CD14-positive monocyte (primary cell): ENCODE measurements around the gene CTNNA3. TPM values are rescaled to one million over a fixed set of nuclear protein-coding genes. Genes with fewer than 3 reads are reported as not detected.

Source experiments
- DNase-seq, 3 donors: peaks; one replicate each; pipeline ENCODE4 v3.0.0-alpha.2; 2011 to 2022
- H2AFZ ChIP-seq: 2 replicates; pipeline ENCODE4 v1.6.0; 2012; ENCODE audit warnings: mild to moderate bottlenecking, low read depth, low read length, inconsistent platforms; ENCODE audit not compliant: insufficient read depth, poor library complexity, severe bottlenecking
- H3K27ac ChIP-seq, 2 donors: 1 replicate in 1 of 2; 2 replicates in 1 of 2; pipeline ENCODE4 v1.5.1; 2012 to 2013; ENCODE audit warnings: low read length in 2 of 2, control low read depth in 1 of 2, inconsistent platforms in 1 of 2, low read depth in 1 of 2, mild to moderate bottlenecking in 1 of 2
- H3K27me3 ChIP-seq, 2 donors: one replicate each; pipeline versions ENCODE4 v1.6.0 to v1.6.1; 2011 to 2013; ENCODE audit warnings: low read length in 2 of 2; ENCODE audit not compliant: control insufficient read depth in 2 of 2, insufficient read depth in 2 of 2
- H3K36me3 ChIP-seq, 2 donors: replicated peaks in 1 of 2; 1 replicate in 1 of 2; 2 replicates in 1 of 2; pipeline versions ENCODE4 v1.5.1 to v1.6.1; 2012 to 2013; ENCODE audit warnings: low read length in 2 of 2, control low read depth in 1 of 2, inconsistent platforms in 1 of 2, mild to moderate bottlenecking in 1 of 2; ENCODE audit not compliant: insufficient read depth in 2 of 2, control insufficient read depth in 1 of 2
- H3K4me1 ChIP-seq, 2 donors: 1 replicate in 1 of 2; 2 replicates in 1 of 2; pipeline versions ENCODE4 v1.5.1 to v1.6.1; 2012 to 2013; ENCODE audit warnings: low read length in 2 of 2, control low read depth in 1 of 2, inconsistent platforms in 1 of 2, mild to moderate bottlenecking in 1 of 2, moderate library complexity in 1 of 2; ENCODE audit not compliant: insufficient read depth in 2 of 2, control insufficient read depth in 1 of 2
- H3K4me2 ChIP-seq: replicated peaks from 2 replicates; pipeline ENCODE3; 2012; ENCODE audit warnings: low read length, moderate library complexity, mild to moderate bottlenecking; ENCODE audit not compliant: poor library complexity, severe bottlenecking; ENCODE audit errors: extremely low read depth
- H3K4me3 ChIP-seq, 3 experiments: fragments of 200-600 bp in 1 of 3; sonication (generic) in 1 of 3; replicated peaks in 1 of 3; 1 replicate in 2 of 3; 2 replicates in 1 of 3; pipeline ENCODE4 v1.5.1; 2011 to 2013; ENCODE audit warnings: low read length in 3 of 3, mild to moderate bottlenecking in 3 of 3, control low read depth in 2 of 3, low read depth in 2 of 3, inconsistent platforms in 1 of 3, moderate library complexity in 1 of 3
- H3K79me2 ChIP-seq: 2 replicates; pipeline ENCODE4 v1.6.0; 2012; ENCODE audit warnings: mild to moderate bottlenecking, control low read depth, inconsistent platforms, low read length, moderate library complexity; ENCODE audit not compliant: insufficient read depth
- H3K9ac ChIP-seq: 2 replicates; pipeline ENCODE4 v1.6.0; 2017; ENCODE audit warnings: low read length, mild to moderate bottlenecking; ENCODE audit not compliant: insufficient read depth, poor library complexity, severe bottlenecking
- H3K9me3 ChIP-seq, 2 donors: replicated peaks in 1 of 2; 1 replicate in 1 of 2; 2 replicates in 1 of 2; pipeline versions ENCODE4 v1.5.1 to v1.6.1; 2012 to 2013; ENCODE audit warnings: low read length in 2 of 2, control low read depth in 1 of 2; ENCODE audit not compliant: control insufficient read depth in 1 of 2, insufficient read depth in 1 of 2
- H4K20me1 ChIP-seq: 2 replicates; pipeline ENCODE4 v1.6.0; 2012; ENCODE audit warnings: mild to moderate bottlenecking, low read length, control low read depth, moderate library complexity; ENCODE audit not compliant: insufficient read depth
- H3K27ac Mint-ChIP-seq, 7 donors: one replicate each; pipeline ENCODE4 v1.8.0; 2020; ENCODE audit warnings: mild to moderate bottlenecking in 7 of 7, mixed read lengths in 7 of 7, moderate library complexity in 6 of 7, inconsistent platforms in 2 of 7
- H3K27me3 Mint-ChIP-seq, 3 donors: one replicate each; pipeline ENCODE4 v1.8.0; 2021 to 2022; ENCODE audit warnings: low read depth in 3 of 3, mild to moderate bottlenecking in 3 of 3, mixed read lengths in 3 of 3, moderate library complexity in 3 of 3, inconsistent platforms in 1 of 3
- H3K36me3 Mint-ChIP-seq, 2 donors: one replicate each; pipeline ENCODE4 v1.8.0; 2020; ENCODE audit warnings: mixed read lengths in 2 of 2, inconsistent platforms in 1 of 2, mild to moderate bottlenecking in 1 of 2
- H3K4me1 Mint-ChIP-seq: one replicate; pipeline ENCODE4 v1.8.0; 2020; ENCODE audit warnings: mild to moderate bottlenecking, mixed read lengths
- H3K4me3 Mint-ChIP-seq, 2 donors: one replicate each; pipeline ENCODE4 v1.8.0; 2020; ENCODE audit warnings: mild to moderate bottlenecking in 2 of 2, mixed read lengths in 2 of 2, moderate library complexity in 1 of 2
- H3K9me3 Mint-ChIP-seq, 7 donors: one replicate each; pipeline ENCODE4 v1.8.0; 2020 to 2022; ENCODE audit warnings: mixed read lengths in 7 of 7, mild to moderate bottlenecking in 6 of 7, moderate library complexity in 6 of 7, inconsistent platforms in 2 of 7
- CTCF ChIP-seq: fragments of 200-600 bp; IDR thresholded peaks from one replicate; pipeline ENCODE4 v1.8.0; 2022; ENCODE audit warnings: antibody characterized with exemption, mild to moderate bottlenecking
- WGBS: methylation state at CpG from one replicate; pipeline ENCODE4 v1.1.5; 2013; ENCODE audit warnings: missing lambda C conversion rate; ENCODE audit not compliant: insufficient coverage; 5-methylcytosine and 5-hydroxymethylcytosine counted together
- intact Hi-C, 2 donors: fragments of 100-400 bp; cut with micrococcal nuclease; formaldehyde crosslinking; loops; one replicate each; pipeline versions ENCODE4 v1.15.0 to v1.15.1; 2023
- polyA plus RNA-seq, 3 donors: library from polyadenylated mRNA; depleted of rRNA in 1 of 3; unstranded in 2 of 3; stranded (reverse) in 1 of 3; fragments of 300-500 nt in 2 of 3; fragments of >200 nt in 1 of 3; fragmentation: Illumina TruSeq in 2 of 3; gene quantifications; 1 replicate in 2 of 3; 2 replicates in 1 of 3; pipeline ENCODE4 v1.2.3, GENCODE V29; 2012 to 2021

Gene CTNNA3
- polyA plus RNA-seq, 3 donors: not detected

- H3K4me2 ChIP-seq: no peak overlapping the region
- no peak overlapping the region for H2AFZ ChIP-seq
- H3K27ac Mint-ChIP-seq: no peak overlapping the region
- intact Hi-C loops: no loop called here
- H3K4me1 ChIP-seq: no peaks in the 10 kb centered on the region
- TF ChIP-seq CTCF: no peak
- no peaks in the 10 kb centered on the region for H3K9me3 ChIP-seq
- 100% methylated on average over 2 of the region's 3 CpGs for whole genome bisulfite sequencing
- no peaks in the 10 kb centered on the region for H3K79me2 ChIP-seq
- no peak overlapping the region for H3K4me3 ChIP-seq
- DNase-seq: no peak
- H3K4me3 Mint-ChIP-seq: no peak overlapping the region
- H3K9me3 Mint-ChIP-seq: peaks cover 0 to 4% (median 0%) of the 10 kb centered on the region in 7 donors
- no peaks in the 10 kb centered on the region for H3K36me3 ChIP-seq
- H3K4me1 Mint-ChIP-seq: no peaks in the 10 kb centered on the region
- no peaks in the 10 kb centered on the region for H3K36me3 Mint-ChIP-seq
- no peak overlapping the region for H3K27ac ChIP-seq
- H3K27me3 Mint-ChIP-seq: no peaks in the 10 kb centered on the region
- no peaks in the 10 kb centered on the region for H3K27me3 ChIP-seq
- no peak overlapping the region for H3K9ac ChIP-seq
- H4K20me1 ChIP-seq: no peaks in the 10 kb centered on the region
These were observed 891.0 kb downstream of the CTNNA3 start for GRCh38 chr10:66804962-66805361.

- no peak overlapping the region for H3K4me3 Mint-ChIP-seq
- TF ChIP-seq CTCF: no peak
- H3K27me3 Mint-ChIP-seq: no peaks in the 10 kb centered on the region
- H3K27ac ChIP-seq: no peak overlapping the region
- intact Hi-C loops: no loop called here
- no peaks in the 10 kb centered on the region for H3K9me3 ChIP-seq
- no peaks in the 10 kb centered on the region for H3K36me3 ChIP-seq
- H4K20me1 ChIP-seq: no peaks in the 10 kb centered on the region
- no peaks in the 10 kb centered on the region for H3K36me3 Mint-ChIP-seq
- DNase-seq: no peak
- H3K4me1 Mint-ChIP-seq: no peaks in the 10 kb centered on the region
- H3K4me1 ChIP-seq: no peaks in the 10 kb centered on the region
- H3K9ac ChIP-seq: no peak overlapping the region
- H3K79me2 ChIP-seq: no peaks in the 10 kb centered on the region
- H3K9me3 Mint-ChIP-seq: peaks cover 0 to 4% (median 0%) of the 10 kb centered on the region in 7 donors
- no peaks in the 10 kb centered on the region for H3K27me3 ChIP-seq
- no peak overlapping the region for H2AFZ ChIP-seq
- no peak overlapping the region for H3K4me3 ChIP-seq
- H3K4me2 ChIP-seq: no peak overlapping the region
- 62% methylated on average over 3 of the region's 3 CpGs for WGBS
- no peak overlapping the region for H3K27ac Mint-ChIP-seq
These were observed 892.8 kb downstream of the CTNNA3 start for GRCh38 chr10:66803174-66803573.
